GM19239 (cell line): Measurements from ENCODE around the gene TBC1D13.
"Not testable (repeated sequence)": the region's sequence is repeated elsewhere in the genome, so short reads cannot be mapped to it uniquely, and the experiment has no call there.

Experiments used
- DNase-seq: peaks from one replicate; pipeline ENCODE4 v3.0.0; 2011; ENCODE audit warnings: low spot score; ENCODE audit not compliant: insufficient read length
- FAIRE-seq: peaks from 2 replicates; lab custom pipeline; 2011; peaks lifted over from hg19 to GRCh38; lab: Jason Lieb, UNC

The TBC1D13 gene, protein sequence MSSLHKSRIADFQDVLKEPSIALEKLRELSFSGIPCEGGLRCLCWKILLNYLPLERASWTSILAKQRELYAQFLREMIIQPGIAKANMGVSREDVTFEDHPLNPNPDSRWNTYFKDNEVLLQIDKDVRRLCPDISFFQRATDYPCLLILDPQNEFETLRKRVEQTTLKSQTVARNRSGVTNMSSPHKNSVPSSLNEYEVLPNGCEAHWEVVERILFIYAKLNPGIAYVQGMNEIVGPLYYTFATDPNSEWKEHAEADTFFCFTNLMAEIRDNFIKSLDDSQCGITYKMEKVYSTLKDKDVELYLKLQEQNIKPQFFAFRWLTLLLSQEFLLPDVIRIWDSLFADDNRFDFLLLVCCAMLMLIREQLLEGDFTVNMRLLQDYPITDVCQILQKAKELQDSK

DNA sequence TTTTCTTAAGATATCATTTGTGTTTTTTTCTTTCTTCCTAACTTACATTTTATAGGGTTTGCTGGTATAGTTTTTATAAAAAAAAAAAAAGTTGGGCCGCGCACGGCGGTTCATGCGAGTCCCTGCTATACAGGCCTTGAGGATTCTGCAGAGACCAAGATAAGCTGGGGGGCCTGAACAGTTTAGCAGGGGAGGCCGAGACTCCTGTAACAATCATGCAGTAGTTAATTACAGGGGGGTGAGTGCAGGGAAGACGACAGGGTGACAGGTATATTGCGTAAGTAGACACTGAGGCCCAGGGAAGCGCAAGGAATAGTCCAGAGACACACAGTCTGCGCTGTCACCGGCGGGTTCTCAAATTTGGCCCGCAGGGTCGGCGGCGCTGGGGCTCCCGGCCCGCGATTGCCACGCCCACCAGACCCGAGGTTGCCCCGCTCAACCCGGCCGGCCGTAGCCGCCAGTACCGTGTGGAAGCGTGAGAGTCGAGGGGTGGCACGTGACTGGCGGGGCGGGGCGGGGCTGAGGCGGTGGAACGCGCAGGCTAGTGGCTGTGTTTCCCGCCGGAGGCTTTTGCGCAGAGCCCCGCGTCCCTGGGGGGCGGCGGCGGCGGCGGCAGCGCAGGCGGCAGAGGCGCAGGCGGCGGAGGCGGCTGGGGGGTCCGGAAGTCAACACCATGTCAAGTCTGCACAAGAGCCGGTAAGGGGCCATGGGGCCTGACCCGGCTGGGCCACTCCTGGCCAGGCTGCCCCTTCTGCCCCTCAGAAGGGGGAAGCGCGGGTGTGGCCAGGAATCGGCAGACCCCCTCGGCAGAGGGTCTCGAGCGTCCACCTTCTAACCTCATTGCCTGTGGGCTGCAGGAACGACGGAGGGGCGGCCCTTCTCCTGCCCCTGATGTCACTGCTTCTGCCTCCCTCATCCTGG, at the start of gene TBC1D13:
Gene TBC1D13 (plus strand): TSS at position 573 of the 921 bp plus-strand sequence. CDS start 101 bp downstream, at position 674.
- DNase-seq (peak; percentile 95), FAIRE-seq (peak; percentile 63)

DNA sequence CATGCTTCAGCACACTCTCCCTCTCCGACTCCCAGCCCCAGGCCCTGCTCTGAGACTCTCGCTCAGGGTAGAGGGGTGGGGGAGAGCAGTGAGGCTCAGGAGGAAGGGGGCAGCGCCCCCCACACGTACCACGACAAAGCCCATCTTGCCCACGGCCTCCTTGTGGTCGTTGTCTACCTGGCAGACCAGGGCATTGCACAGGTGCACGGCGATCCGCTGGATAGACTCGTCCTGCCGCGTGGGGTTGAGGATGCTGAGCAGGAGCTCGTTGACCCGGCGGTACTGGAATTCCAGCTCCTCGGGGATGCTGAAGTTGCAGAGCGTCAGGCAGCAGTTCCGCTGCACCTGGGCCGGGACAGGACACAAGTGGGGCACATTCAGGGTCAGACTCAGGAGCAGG, 44.7 kb upstream of the TBC1D13 start:
- FAIRE-seq, result no peak

DNA sequence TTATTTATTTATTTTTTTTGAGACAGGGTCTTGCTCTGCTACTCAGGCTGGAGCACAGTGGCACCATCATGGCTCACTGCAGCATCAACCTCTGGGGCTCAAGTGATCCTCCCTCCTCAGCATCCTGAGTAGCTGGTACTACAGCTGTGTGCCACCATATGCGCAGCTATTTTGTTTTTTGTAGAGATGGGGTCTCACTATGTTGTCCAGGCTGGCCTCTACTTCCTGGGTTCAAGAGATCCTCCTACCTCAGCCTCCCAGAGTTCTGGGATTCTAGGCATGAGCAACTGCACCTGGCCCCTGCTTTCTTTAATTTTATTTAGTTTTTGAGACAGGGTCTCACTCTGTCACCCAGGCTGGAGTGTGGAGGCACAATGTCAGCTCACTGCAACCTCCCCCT, 43.6 kb upstream of the TBC1D13 start:
- no peak for FAIRE-seq
- no peak for DNase-seq

More for the DNA sequence above, 44.7 kb upstream of the TBC1D13 start:
- DNase-seq, result no peak

DNA sequence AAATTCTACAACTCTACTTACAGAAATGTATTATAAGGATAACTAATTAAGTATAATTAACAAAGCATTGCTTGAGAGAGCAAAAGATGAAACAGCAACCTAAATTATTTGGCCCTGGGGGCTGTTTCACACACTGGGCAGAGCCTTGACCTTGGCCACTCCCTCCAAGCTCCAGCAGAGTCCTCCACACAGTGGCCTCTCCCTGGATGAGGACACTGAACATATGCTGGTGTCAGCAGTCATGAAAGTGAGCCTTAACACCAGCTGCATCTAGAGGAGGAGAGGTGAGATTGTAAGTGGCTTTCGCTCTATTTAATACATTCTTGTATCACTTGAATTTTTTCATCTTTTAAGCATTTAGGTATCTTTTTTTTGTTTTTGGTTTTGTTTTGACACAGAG, 39.8 kb upstream of the TBC1D13 start:
- FAIRE-seq, result no peak
- no peak for DNase-seq

DNA sequence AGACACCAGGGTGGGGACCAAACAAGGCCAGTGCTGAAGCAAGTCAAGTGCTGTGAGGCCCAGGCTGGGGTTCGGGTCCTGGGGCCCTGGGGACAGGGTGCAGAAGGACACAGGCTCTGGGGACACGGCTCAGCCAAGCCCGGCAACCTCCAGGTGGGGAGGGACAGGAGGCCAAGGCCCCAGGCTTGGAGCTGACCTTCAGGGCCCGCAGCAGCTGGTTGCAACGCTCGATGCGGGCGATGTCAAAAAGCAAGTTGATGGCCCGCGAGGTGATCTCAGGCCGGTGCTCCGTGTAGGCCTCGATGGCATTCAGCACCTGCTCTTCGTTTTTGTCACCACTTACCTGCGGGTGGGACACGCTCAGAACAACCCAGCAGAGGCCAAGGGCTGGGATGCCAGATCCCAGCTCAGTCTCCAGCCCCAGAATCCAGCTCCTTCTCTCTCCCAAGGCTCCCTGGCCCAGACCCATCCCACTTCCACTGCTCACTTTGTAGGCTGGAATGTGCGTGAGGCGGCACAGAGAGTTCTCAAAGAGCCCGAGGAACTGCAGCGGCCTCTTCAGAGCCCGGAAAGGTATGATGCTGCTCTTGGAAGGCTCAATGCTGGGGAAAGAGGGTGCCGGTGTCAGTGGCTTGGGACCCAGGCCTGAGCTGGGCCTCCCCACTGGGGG, 36.0 kb upstream of the TBC1D13 start:
- DNase-seq (no peak), FAIRE-seq (no peak)

DNA sequence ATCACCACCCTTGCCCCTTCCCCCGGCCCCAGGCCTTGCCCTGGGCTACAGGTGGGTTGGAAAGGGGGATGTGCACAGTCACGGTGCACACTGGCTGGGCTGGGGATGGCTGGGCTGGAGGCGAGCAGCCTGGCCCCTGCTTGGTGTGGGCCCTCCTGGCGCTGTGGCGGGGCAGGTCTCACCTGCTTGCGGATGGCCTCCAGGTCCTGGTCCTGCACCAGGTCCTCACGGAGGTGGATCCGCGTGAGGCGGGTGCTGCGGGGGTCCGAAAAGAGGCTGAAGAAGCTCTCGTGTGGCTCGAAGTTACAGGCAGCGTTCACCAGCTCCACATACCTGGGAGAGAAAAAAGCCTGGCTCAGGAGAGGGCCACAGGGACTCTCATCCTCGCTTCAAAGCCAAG, 33.4 kb upstream of the TBC1D13 start:
- DNase-seq, result no peak
- no peak for FAIRE-seq

DNA sequence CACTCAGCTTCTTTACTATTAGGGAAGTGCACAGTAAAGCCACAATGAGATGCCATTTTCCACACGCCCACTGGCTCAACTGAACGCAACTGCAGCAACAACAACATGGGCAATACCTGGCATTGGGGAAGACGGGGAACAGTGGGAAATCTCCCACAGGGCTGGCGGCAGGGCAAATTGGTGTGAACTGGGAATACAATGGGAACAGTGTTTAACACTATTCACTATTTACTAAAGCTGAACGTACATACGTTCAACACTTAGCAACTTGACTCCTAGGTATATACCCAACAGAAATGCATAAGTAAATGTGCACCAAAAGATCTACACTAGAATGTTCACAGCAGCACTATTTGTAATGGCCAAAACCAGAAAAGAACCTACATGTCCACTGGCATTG, 29.5 kb upstream of the TBC1D13 start:
- no peak for DNase-seq
- FAIRE-seq, result no peak

DNA sequence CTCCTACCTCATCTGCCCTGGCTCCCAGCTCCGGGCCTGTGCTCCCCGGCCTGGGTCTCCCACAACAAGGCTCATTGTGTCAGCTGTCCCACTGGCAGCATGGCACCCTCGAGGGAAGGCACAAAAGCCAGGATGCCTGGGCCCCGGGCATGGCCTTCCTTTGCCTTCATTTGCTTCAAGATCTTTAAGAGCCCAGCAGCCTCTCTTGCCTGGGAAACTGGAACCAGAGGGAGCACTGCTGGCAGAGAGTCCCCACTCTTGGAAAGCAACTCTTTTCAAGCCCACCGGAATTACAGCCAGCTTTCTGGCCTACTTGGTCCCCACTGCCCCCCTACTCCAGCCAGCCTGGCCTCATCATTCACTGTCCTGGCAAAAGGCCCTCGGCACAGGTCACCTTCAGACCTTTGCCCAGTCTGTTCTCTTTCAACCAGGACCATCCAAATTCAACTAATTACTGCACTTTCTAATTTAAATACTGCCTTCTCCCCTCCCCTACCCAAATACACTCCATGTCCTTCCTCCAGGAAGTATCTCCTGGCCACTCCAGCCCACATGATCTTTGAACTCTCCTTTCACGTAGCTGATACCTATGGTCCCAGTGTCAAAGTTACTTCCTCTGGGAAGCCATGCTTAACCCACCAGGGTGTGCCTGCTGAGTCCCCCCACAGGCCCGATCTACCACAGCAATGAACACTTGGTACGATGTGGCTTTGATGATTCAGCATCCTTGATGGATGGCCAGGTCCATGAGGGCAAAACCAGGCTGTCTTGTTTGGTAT, 24.2 kb upstream of the TBC1D13 start:
- no peak for DNase-seq
- FAIRE-seq, result no peak

DNA sequence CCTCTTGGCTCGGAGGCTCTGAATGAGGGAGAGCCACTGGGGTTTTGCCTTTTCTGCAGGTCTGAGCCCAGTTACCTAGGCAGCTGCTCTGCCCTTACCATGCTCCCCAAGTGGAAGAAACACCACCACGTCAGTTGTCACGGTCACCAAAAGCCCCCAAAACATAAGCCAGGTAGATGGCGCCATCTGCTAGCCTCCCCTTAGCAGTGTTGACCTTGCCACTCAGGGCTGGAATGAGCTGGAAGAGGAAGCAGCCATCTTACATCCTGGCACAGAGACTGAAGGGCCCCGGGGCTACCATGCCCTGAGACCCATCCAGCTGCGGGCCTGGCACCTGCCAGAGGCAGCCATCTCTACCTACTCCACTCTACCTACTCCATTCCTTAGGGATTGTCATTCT, 22.7 kb upstream of the TBC1D13 start:
- FAIRE-seq (no peak), DNase-seq (no peak)

DNA sequence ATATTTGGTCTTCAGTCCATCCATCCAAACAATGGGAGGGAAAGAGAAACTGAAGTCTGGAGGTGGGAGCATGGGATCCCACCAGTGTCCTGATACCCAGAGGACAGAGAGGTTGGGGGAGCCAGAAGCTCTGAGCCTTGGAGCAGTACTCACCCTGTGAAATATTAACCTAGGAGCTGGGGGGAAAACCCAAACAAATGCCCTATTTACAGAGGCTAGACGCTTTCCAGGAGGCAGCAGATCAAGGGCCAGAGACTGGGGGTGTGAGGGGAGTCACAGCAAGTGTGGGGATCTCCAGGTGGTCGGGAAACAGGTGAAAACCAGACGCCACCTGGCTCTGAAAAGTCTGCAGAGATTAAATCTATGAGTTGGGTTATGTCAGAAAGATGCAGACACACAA, 21.6 kb upstream of the TBC1D13 start:
- FAIRE-seq, result no peak

DNA sequence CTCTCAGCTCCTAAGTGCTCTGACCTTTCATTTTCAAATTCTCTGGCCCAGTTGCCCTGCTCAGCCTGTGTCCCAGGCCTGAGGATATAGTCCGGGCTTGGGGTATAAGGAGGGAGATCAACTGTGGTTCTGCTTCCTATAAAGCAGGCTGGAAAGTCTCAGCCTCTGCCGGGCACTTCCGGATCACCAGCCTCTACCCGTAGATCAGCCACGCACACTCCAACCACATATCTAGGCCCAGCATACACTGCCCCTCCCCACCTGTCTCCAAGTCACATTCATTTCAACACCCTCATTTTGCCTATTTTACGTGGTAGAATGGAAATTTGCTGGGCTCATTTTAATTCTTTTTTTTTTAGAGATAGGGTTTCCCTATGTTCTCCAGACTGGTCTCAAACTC, 18.4 kb upstream of the TBC1D13 start:
- DNase-seq (no peak), FAIRE-seq (no peak)

More for the DNA sequence above, 21.6 kb upstream of the TBC1D13 start:
- no peak for DNase-seq

DNA sequence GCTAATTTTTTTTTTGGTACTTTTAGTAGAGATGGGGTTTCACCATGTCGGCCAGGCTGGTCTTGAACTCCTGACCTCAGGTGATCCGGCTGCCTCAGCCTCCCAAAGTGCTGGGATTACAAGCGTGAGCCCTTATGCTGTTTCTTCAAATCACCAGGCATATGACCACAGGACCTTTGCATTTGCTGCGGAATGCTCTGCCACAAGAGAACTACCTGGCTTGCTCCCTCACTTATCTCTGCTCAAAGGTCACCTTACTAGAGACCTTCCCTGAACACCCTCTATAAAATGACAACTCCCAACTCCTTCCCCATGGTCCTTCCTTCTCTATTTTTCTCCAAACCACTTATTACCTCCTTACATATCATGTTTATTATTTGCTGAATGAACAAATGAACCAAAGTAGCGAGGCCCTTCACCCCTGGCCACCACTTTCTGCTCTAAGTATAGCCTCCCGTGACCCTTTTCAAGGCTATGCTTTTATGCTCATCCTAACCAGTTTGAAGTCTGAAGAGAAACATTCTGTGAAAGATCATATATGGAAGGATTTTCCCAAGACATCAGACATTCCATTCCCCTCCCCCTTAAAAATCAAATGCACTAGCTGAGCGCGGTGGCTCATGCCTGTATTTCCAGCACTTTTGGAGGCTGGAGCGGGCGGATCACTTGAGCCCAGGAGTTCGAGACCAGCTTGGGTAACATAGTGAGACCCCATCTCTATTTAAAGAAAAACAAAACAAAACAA, 16.6 kb upstream of the TBC1D13 start:
- no peak for DNase-seq
- FAIRE-seq, result no peak

DNA sequence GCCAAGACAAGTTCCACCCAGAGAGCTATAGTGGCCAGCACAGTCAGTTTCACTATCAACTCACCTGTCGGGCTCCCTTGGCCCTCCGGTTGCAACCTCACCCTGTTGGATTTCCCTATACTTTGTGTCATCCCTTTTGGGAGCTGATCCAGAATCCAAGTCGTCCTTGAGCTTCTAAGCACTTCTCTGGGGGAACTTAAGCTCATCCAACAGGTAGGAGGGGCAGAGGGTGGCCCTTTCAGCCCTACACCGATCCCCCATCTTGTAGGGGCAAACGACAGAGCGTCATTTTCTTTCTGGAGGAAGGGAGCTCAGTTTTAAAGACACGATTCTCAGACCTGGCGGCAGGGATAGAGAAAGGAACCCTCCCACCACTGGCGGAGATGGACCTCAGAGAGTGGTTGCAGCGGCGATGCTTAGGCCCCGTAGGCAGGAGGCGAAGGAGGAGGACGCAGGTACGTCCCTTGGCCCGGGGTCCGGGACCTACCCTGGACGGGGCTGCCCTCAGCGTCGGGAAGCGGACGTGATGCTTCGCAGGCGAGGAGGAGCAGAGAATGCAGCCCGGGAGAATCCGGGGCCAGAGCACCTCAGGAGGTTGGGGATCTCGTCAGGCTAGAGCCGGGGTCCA, 15.8 kb upstream of the TBC1D13 start:
- no peak for FAIRE-seq

DNA sequence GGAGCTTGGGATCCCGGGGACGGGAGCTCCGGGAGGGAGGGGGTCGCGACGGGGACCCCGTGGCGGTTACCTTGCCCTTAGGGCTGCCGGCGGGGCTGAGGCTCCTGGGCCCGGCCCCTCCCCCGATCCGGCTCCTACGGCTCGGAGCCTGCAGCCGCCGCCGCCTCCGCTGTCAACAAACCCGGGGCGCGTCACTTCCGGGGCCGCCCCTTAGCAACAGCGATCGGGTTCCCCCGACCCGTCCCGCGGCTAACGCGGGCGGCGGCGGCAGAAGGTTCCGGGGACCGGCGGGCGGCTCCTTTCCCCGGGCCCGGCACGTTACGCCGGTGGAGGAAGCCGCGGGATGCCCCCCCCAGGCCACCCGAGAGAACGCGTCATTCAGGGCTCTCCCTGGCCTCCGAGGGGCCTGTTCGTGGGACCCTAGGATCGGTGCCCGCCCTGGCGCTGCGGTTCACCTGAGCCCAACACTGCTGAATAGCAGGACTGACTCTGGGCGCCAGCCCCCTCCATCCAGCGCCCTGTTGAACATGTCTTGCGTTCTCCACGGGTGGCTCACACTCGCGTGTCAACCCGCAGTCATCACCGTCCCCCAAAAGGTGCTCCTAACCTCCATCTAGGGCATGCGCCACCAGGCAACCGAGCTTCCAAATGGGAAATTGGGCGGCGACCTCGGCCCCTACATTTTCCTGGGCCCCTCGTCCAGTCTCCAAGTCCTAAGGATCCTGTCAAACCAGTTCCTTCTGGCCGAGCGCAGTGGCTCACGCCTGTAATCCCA, 15.1 kb upstream of the TBC1D13 start, which contains the start of gene ZER1:
Gene ZER1 (minus strand): TSS at position 183 of the 775 bp plus-strand sequence. CDS start 16,362 bp downstream, outside the sequence.
- peak; percentile 45 for FAIRE-seq
- peak; percentile 98 for DNase-seq

More for the DNA sequence above, 15.8 kb upstream of the TBC1D13 start:
- DNase-seq, result no peak

DNA sequence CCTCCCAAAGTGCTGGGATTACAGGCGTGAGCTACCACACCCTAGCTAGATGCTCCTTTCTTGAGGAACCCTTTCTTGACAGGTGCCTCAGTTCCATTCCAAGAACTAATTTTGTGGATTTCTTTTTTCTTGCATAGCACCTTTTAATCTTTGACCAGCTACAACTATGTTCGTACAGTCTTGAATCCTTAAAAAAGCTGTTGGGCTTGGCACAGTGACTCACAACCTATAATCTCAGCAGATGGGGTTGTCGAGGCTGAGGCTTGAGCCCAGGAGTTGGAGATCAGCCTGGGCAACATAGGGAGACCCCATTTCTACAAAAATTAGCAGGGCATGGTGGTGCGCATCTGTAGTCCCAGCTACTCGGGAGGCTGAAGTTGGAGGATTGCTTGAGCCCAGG, 14.0 kb upstream of the TBC1D13 start:
- no peak for FAIRE-seq
- no peak for DNase-seq

DNA sequence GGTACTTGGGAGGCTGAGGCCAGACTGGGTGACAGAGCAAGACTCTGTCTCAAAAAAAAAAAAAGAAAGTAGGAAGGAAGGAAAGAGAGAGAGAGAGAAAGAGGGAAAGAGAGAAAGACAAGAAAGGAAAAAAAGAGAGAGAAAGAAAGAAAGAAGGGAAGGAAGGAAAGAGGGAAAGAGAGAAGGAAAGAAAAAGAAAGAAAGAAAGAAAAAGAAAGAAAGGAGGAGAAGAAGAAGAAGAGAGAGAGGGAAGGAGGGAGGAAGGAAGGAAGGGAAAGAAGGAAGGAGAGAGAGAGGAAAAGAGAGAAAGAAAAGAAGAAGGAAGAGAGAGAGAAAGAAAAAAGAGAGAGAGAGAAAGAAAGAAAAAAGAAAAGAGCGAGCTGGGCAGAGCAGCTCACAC, 12.2 kb upstream of the TBC1D13 start:
- no peak for FAIRE-seq
- DNase-seq, result no peak

DNA sequence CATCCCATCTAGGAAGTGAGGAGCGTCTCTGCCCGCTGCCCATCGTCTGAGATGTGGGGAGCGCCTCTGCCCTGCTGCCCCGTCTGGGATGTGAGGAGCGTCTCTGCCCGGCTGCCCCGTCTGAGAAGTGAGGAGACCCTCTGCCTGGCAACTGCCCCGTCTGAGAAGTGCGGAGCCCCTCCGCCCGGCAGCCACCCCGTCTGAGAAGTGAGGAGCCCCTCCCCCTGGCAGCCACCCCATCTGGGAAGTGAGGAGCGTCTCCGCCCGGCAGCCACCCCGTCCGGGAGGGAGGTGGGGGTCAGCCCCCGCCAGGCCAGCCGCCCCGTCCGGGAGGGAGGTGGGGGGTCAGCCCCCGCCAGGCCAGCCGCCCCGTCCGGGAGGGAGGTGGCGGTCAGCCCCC, 7.0 kb upstream of the TBC1D13 start:
- DNase-seq, FAIRE-seq: not testable (repeated sequence)
